HepG2 (cell line): Measurements from ENCODE around the gene COLEC12. TPM values are rescaled to one million over a fixed set of nuclear protein-coding genes. Genes with fewer than 3 reads are reported as not detected.
A peak's percentile ranks its signal among the peaks of the same experiment; 100 is the strongest.

Source experiments
- ATAC-seq: fragments of 200-7000 bp; cut with Tn5 transposase; 3 replicates; pipeline ENCODE4 v1.9.1; 2020; ENCODE audit warnings: mild to moderate bottlenecking, moderate library complexity
- BruUV-seq: library from RNA; stranded (reverse); fragments of 400-500 nt; replicated peaks from 2 replicates; lab custom pipeline; 2021; lab: Mats Ljungman, UMichigan
- CTCF ChIA-PET: fragments of 300-600 bp; formaldehyde crosslinking; extraction: SDS; loops from one replicate; lab custom pipeline; 2021; ENCODE audit warnings: low total read pairs, inconsistent platforms, low intra/inter-chr PET ratio; lab: Yijun Ruan, JAX
- POLR2A ChIA-PET: fragments of 350-600 bp; sonication (Branson Sonifier 250); formaldehyde crosslinking; loops from one replicate; lab custom pipeline; 2020; ENCODE audit warnings: antibody characterized with exemption, inconsistent platforms; lab: Yijun Ruan, JAX
- DNase-seq: peaks from one replicate; pipeline ENCODE4 v3.0.0-alpha.2; 2015; ENCODE audit warnings: low spot score
- FAIRE-seq: peaks from 3 replicates; lab custom pipeline; 2011; peaks lifted over from hg19 to GRCh38; lab: Jason Lieb, UNC
- H2AFZ ChIP-seq: one replicate; pipeline ENCODE4 v1.6.1; 2011; ENCODE audit warnings: low read length, inconsistent platforms
- H3K27ac ChIP-seq: fragments of 300-600 bp; 3 replicates; pipeline ENCODE4 v1.8.0; 2011; ENCODE audit warnings: mixed run types, mild to moderate bottlenecking, mixed read lengths, low read length, inconsistent platforms; ENCODE audit not compliant: insufficient read depth; ENCODE audit errors: extremely low read length
- H3K27me3 ChIP-seq, 2 experiments: fragments of 200-600 bp in 1 of 2; 2 replicates in 1 of 2; 3 replicates in 1 of 2; pipeline versions ENCODE4 v1.6.0 to v1.8.0; 2011; ENCODE audit warnings: low read length in 2 of 2, mild to moderate bottlenecking in 2 of 2, moderate library complexity in 2 of 2, inconsistent platforms in 1 of 2; ENCODE audit not compliant: insufficient read depth in 2 of 2, control insufficient read depth in 1 of 2
- H3K36me3 ChIP-seq, 2 experiments: fragments of 200-600 bp in 1 of 2; replicated peaks in 1 of 2; 2 replicates in 1 of 2; 3 replicates in 1 of 2; pipeline versions ENCODE4 v1.5.1 to v1.8.0; 2011; ENCODE audit warnings: low read length in 2 of 2, inconsistent platforms in 1 of 2; ENCODE audit not compliant: insufficient read depth in 2 of 2, control insufficient read depth in 1 of 2
- H3K4me1 ChIP-seq: 2 replicates; pipeline ENCODE4 v1.5.1; 2012; ENCODE audit warnings: low read length, inconsistent platforms; ENCODE audit not compliant: insufficient read depth
- H3K4me2 ChIP-seq: 2 replicates; pipeline ENCODE4 v1.6.0; 2011; ENCODE audit warnings: low read depth, low read length, inconsistent platforms
- H3K4me3 ChIP-seq, 3 experiments: fragments of 200-600 bp in 1 of 3; sonication (generic), shearing (Covaris generic) in 1 of 3; replicated peaks in 1 of 3; 2 replicates each; pipeline ENCODE4 v1.5.1; 2011 to 2016; ENCODE audit warnings: low read length in 3 of 3, inconsistent platforms in 2 of 3, low read depth in 2 of 3, mild to moderate bottlenecking in 2 of 3, control low read depth in 1 of 3, mixed read lengths in 1 of 3; ENCODE audit not compliant: insufficient read depth in 1 of 3
- H3K79me2 ChIP-seq: one replicate; pipeline ENCODE4 v1.6.1; 2011; ENCODE audit warnings: low read length, inconsistent platforms; ENCODE audit not compliant: insufficient read depth
- H3K9ac ChIP-seq: 2 replicates; pipeline ENCODE4 v1.6.0; 2011; ENCODE audit warnings: mild to moderate bottlenecking, low read depth, low read length, inconsistent platforms; ENCODE audit not compliant: insufficient read depth
- H3K9me3 ChIP-seq: 2 replicates; pipeline ENCODE4 v1.5.1; 2012; ENCODE audit warnings: mild to moderate bottlenecking, low read length
- H4K20me1 ChIP-seq: 2 replicates; pipeline ENCODE4 v1.6.0; 2011; ENCODE audit warnings: inconsistent platforms, mild to moderate bottlenecking, low read length, moderate library complexity; ENCODE audit not compliant: insufficient read depth
- ARNTL ChIP-seq: sonication (generic); formaldehyde crosslinking; IDR thresholded peaks from 2 replicates; pipeline ENCODE4 v1.4.0; 2020; ENCODE audit warnings: mild to moderate bottlenecking, missing genetic modification reagents
- ATRX ChIP-seq: sonication (generic); formaldehyde crosslinking; IDR thresholded peaks from 2 replicates; pipeline ENCODE4 v1.4.0; 2020; ENCODE audit warnings: missing genetic modification reagents, borderline replicate concordance
- BRCA1 ChIP-seq: sonication (generic); formaldehyde crosslinking; IDR thresholded peaks from 2 replicates; pipeline ENCODE4 v1.4.0; 2020; ENCODE audit warnings: missing genetic modification reagents
- FOXO1 ChIP-seq: sonication (generic); formaldehyde crosslinking; IDR thresholded peaks from 2 replicates; pipeline ENCODE4 v1.4.0; 2020; ENCODE audit warnings: missing genetic modification reagents
- HES4 ChIP-seq: sonication (generic); formaldehyde crosslinking; IDR thresholded peaks from 2 replicates; pipeline ENCODE4 v1.9.0; 2021; ENCODE audit warnings: mild to moderate bottlenecking, missing genetic modification reagents, borderline replicate concordance
- KLF11 ChIP-seq: IDR thresholded peaks from 2 replicates; pipeline ENCODE4 v1.6.1; 2016; ENCODE audit warnings: missing compliant biosample characterization
- MAFF ChIP-seq: IDR thresholded peaks from 2 replicates; pipeline ENCODE4 v1.6.1; 2011; ENCODE audit warnings: low read depth, low read length, improper control_type of control experiment
- MAFK ChIP-seq, 2 experiments: IDR thresholded peaks in 1 of 2; conservative IDR thresholded peaks in 1 of 2; 2 replicates each; pipeline ENCODE4 v1.6.1; 2011; ENCODE audit warnings: improper control_type of control experiment in 2 of 2, low read length in 2 of 2
- MEIS2 ChIP-seq: sonication (generic); formaldehyde crosslinking; IDR thresholded peaks from 2 replicates; pipeline ENCODE4 v1.9.0; 2021; ENCODE audit warnings: mild to moderate bottlenecking, missing genetic modification reagents
- PHF21A ChIP-seq: sonication (generic); formaldehyde crosslinking; IDR thresholded peaks from 2 replicates; pipeline ENCODE4 v1.5.0; 2020; ENCODE audit warnings: mild to moderate bottlenecking, missing genetic modification reagents
- RBAK ChIP-seq: sonication (generic); formaldehyde crosslinking; IDR thresholded peaks from 2 replicates; pipeline ENCODE4 v1.5.1; 2020; ENCODE audit warnings: mild to moderate bottlenecking, missing genetic modification reagents
- RCOR2 ChIP-seq: IDR thresholded peaks from 2 replicates; pipeline ENCODE4 v1.6.1; 2016; ENCODE audit warnings: missing biosample characterization, missing genetic modification reagents
- SOX6 ChIP-seq, 2 experiments: fragments of 450-650 bp in 1 of 2; sonication (generic) in 1 of 2; formaldehyde crosslinking in 1 of 2; IDR thresholded peaks; 2 replicates each; pipeline versions ENCODE4 v1.4.0 to v1.6.1; 2017 to 2020; ENCODE audit warnings: antibody characterized with exemption in 1 of 2, mild to moderate bottlenecking in 1 of 2, missing genetic modification reagents in 1 of 2
- SRSF4 ChIP-seq: fragments of 200-400 bp; formaldehyde crosslinking; IDR thresholded peaks from one replicate; pipeline ENCODE4 v1.6.1; 2018; ENCODE audit warnings: mild to moderate bottlenecking, low read depth, low read length, moderate library complexity; ENCODE audit not compliant: poor library complexity, severe bottlenecking
- SRY ChIP-seq: sonication (generic); formaldehyde crosslinking; IDR thresholded peaks from 2 replicates; pipeline ENCODE4 v1.8.0; 2022; ENCODE audit warnings: mild to moderate bottlenecking, missing genetic modification reagents
- ZNF333 ChIP-seq: sonication (generic); formaldehyde crosslinking; IDR thresholded peaks from 2 replicates; pipeline ENCODE4 v1.4.0; 2020; ENCODE audit warnings: mild to moderate bottlenecking, missing genetic modification reagents, borderline replicate concordance
- ZNF335 ChIP-seq: sonication (generic); formaldehyde crosslinking; IDR thresholded peaks from 2 replicates; pipeline ENCODE4 v1.4.0; 2020; ENCODE audit warnings: missing genetic modification reagents
- ZNF83 ChIP-seq: sonication (generic); formaldehyde crosslinking; IDR thresholded peaks from 2 replicates; pipeline ENCODE4 v1.4.0; 2020; ENCODE audit warnings: missing genetic modification reagents, mild to moderate bottlenecking, borderline replicate concordance
- WGBS: methylation state at CpG from one replicate; pipeline ENCODE4 v1.1.6; 2017; ENCODE audit warnings: low lambda C conversion rate; 5-methylcytosine and 5-hydroxymethylcytosine counted together
- in situ Hi-C: cut with HindIII; loops from 2 replicates; pipeline ENCODE4 v1.10.0; 2017; ENCODE audit warnings: low pct_unique_long_range_greater_than_20kb; ENCODE audit not compliant: extremely low pct_ligation_motif_present
- intact Hi-C: fragments of 100-400 bp; cut with micrococcal nuclease; formaldehyde crosslinking; loops from one replicate; pipeline ENCODE4 v1.10.0; 2022; ENCODE audit not compliant: unreplicated experiment
- polyA plus RNA-seq, 8 experiments: library from polyadenylated mRNA; depleted of rRNA in 3 of 8; stranded (reverse) in 7 of 8; unstranded in 1 of 8; fragments of >200 nt; fragmentation: Illumina TruSeq in 4 of 8; extraction: Trizol in 4 of 8; gene quantifications; 2 replicates each; pipeline versions ENCODE4 v1.2.1 to v1.2.3, GENCODE V29; 2011 to 2016; ENCODE audit warnings: low read depth in 4 of 8, missing spikeins in 1 of 8, mixed read lengths in 1 of 8; ENCODE audit not compliant: insufficient read depth in 1 of 8
- total RNA-seq, 5 experiments: library from RNA; depleted of rRNA; stranded (reverse); fragments of >200 nt; fragmentation: Illumina TruSeq; extraction: Trizol; gene quantifications; 2 replicates each; pipeline ENCODE4 v1.2.3, GENCODE V29; 2016; ENCODE audit warnings: low read depth in 1 of 5

The COLEC12 gene
- total and polyA plus RNA-seq, 2 of the 13 experiments (the other 11 are each of a cell fraction or from before 2014, with no cell fraction given) = 0.02 to 0.11 TPM

- H3K79me2 ChIP-seq = no peaks in the 10 kb centered on the region
- intact Hi-C loops (no loop called here), in situ Hi-C loops (no loop called here)
- H3K4me1 ChIP-seq = no peaks in the 10 kb centered on the region
- 42% methylated on average over 8 of the region's 8 CpGs for WGBS
- no peak overlapping the region for H3K27ac ChIP-seq
- no peaks in the 10 kb centered on the region for H4K20me1 ChIP-seq
- H3K9me3 ChIP-seq = no peaks in the 10 kb centered on the region
- no peak for DNase-seq
- H3K4me2 ChIP-seq = no peak overlapping the region
- H2AFZ ChIP-seq = no peak overlapping the region
- no peaks in the 10 kb centered on the region for H3K36me3 ChIP-seq
- TF ChIP-seq BRCA1 (CRISPR knock-in tag) (no peak), MAFF (0 out of 2 replicates have a peak, but pooled peaks have one; percentile 27), MAFK (conservative IDR thresholded peaks at IDR 0.05 in 1 of 2, IDR thresholded peaks at IDR 0.05 in 1 of 2; ENCODE audit: low read length in 2 of 2) (peak; percentile 35 to 48; a peak in 2 of 4 replicates)
- ATAC-seq = no peak
- H3K27me3 ChIP-seq = no peaks in the 10 kb centered on the region
- POLR2A ChIA-PET = no interaction called here
- CTCF ChIA-PET = no interaction called here
- FAIRE-seq = no peak
- no peak overlapping the region for H3K4me3 ChIP-seq
- no peak overlapping the region for H3K9ac ChIP-seq
- BruUV-seq = no TSS peak
These were observed 73.5 kb downstream of the COLEC12 start for GRCh38 chr18:427005-427404.

GRCh38 chr18:425106-425745 is 75.3 kb downstream of the COLEC12 start:
- in situ Hi-C loops = no loop called here
- H3K79me2 ChIP-seq = no peaks in the 10 kb centered on the region
- H2AFZ ChIP-seq = no peak overlapping the region
- no peaks in the 10 kb centered on the region for H4K20me1 ChIP-seq
- POLR2A ChIA-PET = no interaction called here
- no peaks in the 10 kb centered on the region for H3K4me1 ChIP-seq
- intact Hi-C loops = no loop called here
- CTCF ChIA-PET = no interaction called here
- ATAC-seq = no peak
- no peak for DNase-seq
- H3K4me3 ChIP-seq = no peak overlapping the region
- H3K27ac ChIP-seq = no peak overlapping the region
- H3K36me3 ChIP-seq = no peaks in the 10 kb centered on the region
- no TSS peak for BruUV-seq
- H3K9ac ChIP-seq = no peak overlapping the region
- WGBS = 35% methylated on average over 7 of the region's 7 CpGs
- no peak overlapping the region for H3K4me2 ChIP-seq
- H3K27me3 ChIP-seq = no peaks in the 10 kb centered on the region
- H3K9me3 ChIP-seq = no peaks in the 10 kb centered on the region
- no peak for FAIRE-seq
- no peak for TF ChIP-seq ZNF333
- TF ChIP-seq RBAK = no peak
- TF ChIP-seq ZNF83 (CRISPR knock-in tag) = no peak
- TF ChIP-seq SOX6 (IDR thresholded peaks at IDR 0.05) = no peak
- no peak for TF ChIP-seq SOX6 (CRISPR knock-in tag; IDR thresholded peaks at IDR 0.05)
- no peak for TF ChIP-seq ATRX
- no peak for TF ChIP-seq RCOR2 (CRISPR knock-in tag)
- TF ChIP-seq MEIS2 (CRISPR knock-in tag) = no peak
- TF ChIP-seq HES4 (CRISPR knock-in tag) = no peak
- TF ChIP-seq SRY = no peak
- no peak for TF ChIP-seq ARNTL (CRISPR knock-in tag)
- TF ChIP-seq SRSF4 = no peak
- TF ChIP-seq KLF11 = no peak
- no peak for TF ChIP-seq PHF21A (CRISPR knock-in tag)
- TF ChIP-seq ZNF335 = no peak
- no peak for TF ChIP-seq FOXO1
